Lower leg skin (tissue), 4 donors: ENCODE data around the gene KCNC1. TPM values are rescaled to one million over a fixed set of nuclear protein-coding genes. Genes with fewer than 3 reads are reported as not detected.

Source experiments
- DNase-seq, 2 donors: peaks; one replicate each; pipeline ENCODE4 v3.0.0-alpha.2; 2019; ENCODE audit warnings: low spot score in 2 of 2
- H3K4me3 ChIP-seq: fragments of 200-600 bp; sonication (generic); 2 replicates; pipeline ENCODE4 v1.5.1; 2017; ENCODE audit warnings: mild to moderate bottlenecking, low read depth; ENCODE audit not compliant: poor library complexity, severe bottlenecking
- POLR2A ChIP-seq, 2 donors: fragments of 450-650 bp; IDR thresholded peaks; one replicate each; pipeline ENCODE4 v1.6.1; 2016 to 2017; ENCODE audit warnings: antibody characterized with exemption in 2 of 2, mild to moderate bottlenecking in 1 of 2, moderate library complexity in 1 of 2
- WGBS, 2 donors: methylation state at CpG; one replicate each; pipeline ENCODE4 v1.1.5; 2018; 5-methylcytosine and 5-hydroxymethylcytosine counted together
- intact Hi-C: fragments of 100-400 bp; cut with DNase I; formaldehyde crosslinking; loops from one replicate; pipeline ENCODE4 v1.15.0; 2023; ENCODE audit warnings: low total_unique reads
- total RNA-seq, 4 donors: library from RNA; depleted of rRNA; stranded (reverse); fragments of >200 nt; gene quantifications; one replicate each; pipeline ENCODE4 v1.1.0, GENCODE V29; 2016
- TF ChIP-seq, protein P1 (sequence below), 3 donors: fragments of 450-650 bp; IDR thresholded peaks; one replicate each; pipeline ENCODE4 v1.5.1; 2016; ENCODE audit warnings: antibody characterized with exemption in 3 of 3, mild to moderate bottlenecking in 3 of 3, moderate library complexity in 2 of 3

Gene KCNC1
- total RNA-seq, 4 donors from 2014 or later, result 0.06 TPM; not detected in 3

DNA sequence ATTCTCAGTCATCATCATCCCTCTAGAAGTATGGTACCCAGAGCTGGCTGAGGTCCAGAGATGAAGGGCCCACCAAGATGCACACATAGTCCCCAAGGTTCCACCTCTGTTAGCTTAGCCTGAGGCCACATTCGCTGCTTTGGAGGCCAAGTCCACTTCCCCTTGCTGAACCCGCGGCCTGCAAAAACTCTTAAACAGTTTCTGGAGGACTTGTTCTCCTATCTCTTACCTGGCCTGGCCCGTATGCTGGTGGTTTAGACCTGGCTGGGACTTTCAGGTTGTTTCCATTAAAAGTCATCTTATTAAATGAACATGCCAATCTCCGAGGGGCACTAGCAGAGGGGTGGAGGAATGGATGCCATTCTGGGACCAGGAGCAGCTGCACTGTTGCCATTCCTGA lies 64.6 kb downstream of the KCNC1 start:
- no peak overlapping the region for H3K4me3 ChIP-seq
- 90 to 96% methylated on average over 5 of the region's 5 CpGs for WGBS, 2 donors
- TF ChIP-seq POLR2A (IDR thresholded peaks at IDR 0.05), result no peak
- TF ChIP-seq, protein P1, sequence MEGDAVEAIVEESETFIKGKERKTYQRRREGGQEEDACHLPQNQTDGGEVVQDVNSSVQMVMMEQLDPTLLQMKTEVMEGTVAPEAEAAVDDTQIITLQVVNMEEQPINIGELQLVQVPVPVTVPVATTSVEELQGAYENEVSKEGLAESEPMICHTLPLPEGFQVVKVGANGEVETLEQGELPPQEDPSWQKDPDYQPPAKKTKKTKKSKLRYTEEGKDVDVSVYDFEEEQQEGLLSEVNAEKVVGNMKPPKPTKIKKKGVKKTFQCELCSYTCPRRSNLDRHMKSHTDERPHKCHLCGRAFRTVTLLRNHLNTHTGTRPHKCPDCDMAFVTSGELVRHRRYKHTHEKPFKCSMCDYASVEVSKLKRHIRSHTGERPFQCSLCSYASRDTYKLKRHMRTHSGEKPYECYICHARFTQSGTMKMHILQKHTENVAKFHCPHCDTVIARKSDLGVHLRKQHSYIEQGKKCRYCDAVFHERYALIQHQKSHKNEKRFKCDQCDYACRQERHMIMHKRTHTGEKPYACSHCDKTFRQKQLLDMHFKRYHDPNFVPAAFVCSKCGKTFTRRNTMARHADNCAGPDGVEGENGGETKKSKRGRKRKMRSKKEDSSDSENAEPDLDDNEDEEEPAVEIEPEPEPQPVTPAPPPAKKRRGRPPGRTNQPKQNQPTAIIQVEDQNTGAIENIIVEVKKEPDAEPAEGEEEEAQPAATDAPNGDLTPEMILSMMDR (IDR thresholded peaks at IDR 0.05), result no peak
- intact Hi-C loops, result no loop called here
- no peak for DNase-seq

DNA sequence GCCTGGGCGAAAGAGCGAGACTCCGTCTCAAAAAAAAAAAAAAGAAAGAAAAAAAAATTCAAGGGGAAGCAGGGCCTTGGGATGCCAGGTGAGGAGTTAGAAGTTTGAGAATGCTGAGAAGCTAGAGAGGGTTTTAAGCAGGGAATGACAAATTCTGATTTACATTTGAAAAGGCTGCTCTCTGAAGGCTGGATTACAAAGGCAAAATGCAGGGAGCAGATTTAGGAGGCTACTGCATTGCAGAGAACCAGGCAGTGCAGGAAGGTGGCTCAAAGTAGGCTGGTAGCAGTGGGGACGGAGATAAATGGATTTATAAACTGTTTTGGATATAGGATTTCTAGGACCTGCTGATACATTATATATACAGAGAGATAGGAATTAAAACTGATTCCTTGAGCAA lies 66.6 kb downstream of the KCNC1 start:
- WGBS, 2 donors, result 96 to 100% methylated on average over 4 of the region's 4 CpGs
- TF ChIP-seq, protein P1 (IDR thresholded peaks at IDR 0.05), result no peak
- TF ChIP-seq POLR2A (IDR thresholded peaks at IDR 0.05), result no peak
- intact Hi-C loops, result no loop called here
- no peak overlapping the region for H3K4me3 ChIP-seq
- DNase-seq, result no peak

DNA sequence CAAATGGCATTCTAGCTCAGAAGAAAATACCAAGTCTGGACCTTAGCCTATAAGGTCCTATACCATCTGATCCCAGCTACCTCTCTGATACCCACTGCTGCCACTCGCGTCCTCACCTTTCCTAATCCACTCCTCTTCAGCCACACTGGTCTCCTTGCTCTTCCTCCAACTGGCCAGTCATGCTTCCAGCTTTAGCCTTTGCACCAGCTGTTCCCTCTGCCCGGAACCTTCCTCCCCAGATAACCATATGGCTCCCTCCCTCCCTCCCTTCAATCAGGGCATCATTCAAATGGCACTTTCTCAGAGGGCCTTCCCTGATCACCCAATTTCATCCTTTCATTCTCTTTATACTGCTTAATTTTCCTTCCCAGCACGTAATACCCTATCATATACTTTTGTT lies 67.9 kb downstream of the KCNC1 start:
- intact Hi-C loops, result no loop called here
- TF ChIP-seq, protein P1 (IDR thresholded peaks at IDR 0.05), result no peak
- TF ChIP-seq POLR2A (IDR thresholded peaks at IDR 0.05), result no peak
- WGBS, 2 donors, result 96 to 97% methylated on average over 4 of the region's 4 CpGs
- no peak for DNase-seq
- H3K4me3 ChIP-seq, result no peak overlapping the region

DNA sequence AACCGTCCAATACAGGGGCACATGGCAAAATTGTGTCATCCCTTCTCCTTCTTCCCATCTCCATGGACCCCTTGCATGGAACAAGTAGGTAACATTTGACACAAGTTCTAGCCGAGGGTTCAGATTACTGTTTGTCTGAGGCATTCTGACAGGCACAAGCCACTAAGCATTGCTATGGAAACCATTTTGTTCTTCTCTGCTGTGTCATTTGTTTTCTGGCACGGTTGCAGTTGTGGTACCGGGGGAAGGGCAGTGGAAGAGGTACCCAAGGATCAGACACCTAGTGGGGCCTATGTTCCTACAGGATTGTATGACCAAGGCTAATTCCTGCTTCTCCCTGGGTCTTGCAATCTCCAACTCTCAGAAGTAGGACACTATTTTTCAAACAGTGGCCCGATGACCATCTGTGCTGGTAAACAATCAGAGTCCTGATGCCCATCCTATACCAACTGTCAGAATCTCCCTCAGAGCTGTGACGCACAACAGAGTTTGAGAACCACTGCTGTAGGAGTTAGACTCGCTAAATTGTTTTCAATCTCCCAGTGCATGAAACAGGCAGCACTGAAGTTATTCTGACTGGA lies 69.3 kb downstream of the KCNC1 start:
- 88 to 93% methylated on average over 7 of the region's 7 CpGs for WGBS, 2 donors

DNA sequence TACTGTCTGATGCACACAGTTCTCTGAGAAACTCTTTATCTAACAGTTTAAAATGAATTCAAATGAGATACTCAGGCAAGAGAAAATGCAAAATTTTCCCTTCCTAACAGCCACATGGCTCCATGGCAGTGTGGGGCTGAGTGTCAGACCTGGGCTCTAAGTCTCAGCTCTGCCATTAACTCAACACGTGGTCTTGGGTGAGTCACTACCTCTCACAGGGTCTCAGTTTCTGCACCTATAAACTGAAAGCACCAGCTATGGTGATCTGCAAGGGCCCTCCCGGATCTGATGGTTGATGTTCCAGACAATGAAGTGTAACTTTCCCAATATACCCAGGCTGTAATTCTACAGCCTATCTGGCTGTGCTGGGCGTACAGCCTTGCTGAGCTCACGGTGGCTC lies 70.5 kb downstream of the KCNC1 start:
- TF ChIP-seq, protein P1 (IDR thresholded peaks at IDR 0.05), result no peak
- TF ChIP-seq POLR2A (IDR thresholded peaks at IDR 0.05), result no peak
- no peak for DNase-seq
- WGBS, 2 donors, result 93 to 94% methylated on average over 4 of the region's 4 CpGs
- intact Hi-C loops, result no loop called here
- H3K4me3 ChIP-seq, result no peak overlapping the region

More for the DNA sequence above, 69.3 kb downstream of the KCNC1 start:
- DNase-seq, result no peak
- intact Hi-C loops, result no loop called here
- H3K4me3 ChIP-seq, result no peak overlapping the region
- TF ChIP-seq, protein P1 (IDR thresholded peaks at IDR 0.05), result no peak
- no peak for TF ChIP-seq POLR2A (IDR thresholded peaks at IDR 0.05)

DNA sequence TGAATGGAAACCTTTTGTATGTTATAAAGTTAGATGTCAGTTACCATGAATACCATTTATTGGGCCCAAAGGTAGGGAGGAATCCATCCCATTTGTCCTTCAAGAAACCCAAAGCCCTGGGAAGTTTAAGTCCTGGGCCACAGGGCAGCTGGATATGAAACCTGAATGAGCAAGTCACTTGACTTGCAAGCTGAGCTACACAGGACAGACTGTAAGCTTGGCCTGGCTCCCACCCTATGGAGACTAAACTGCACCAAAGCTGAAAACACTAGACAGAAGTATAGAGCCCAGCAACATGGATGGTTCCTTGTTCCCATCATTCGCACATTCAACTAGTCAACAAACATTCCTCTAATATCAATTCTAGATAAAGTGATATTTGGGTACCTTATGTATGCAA lies 71.3 kb downstream of the KCNC1 start:
- no peak for DNase-seq
- intact Hi-C loops, result no loop called here
- 90 to 100% methylated on average over 1 of the region's 1 CpG for WGBS, 2 donors
- H3K4me3 ChIP-seq, result no peak overlapping the region
- TF ChIP-seq POLR2A (IDR thresholded peaks at IDR 0.05), result no peak
- TF ChIP-seq, protein P1 (IDR thresholded peaks at IDR 0.05), result no peak
